GM19452 (cell line): ENCODE measurements around the gene CNR1.

Source experiments
- ATAC-seq: cut with Tn5 transposase; IDR thresholded peaks from one replicate; pipeline ENCODE4 v1.9.1; 2021; ENCODE audit not compliant: unreplicated experiment

Gene CNR1

GRCh38 chr6:88144637-88145297 lies 21.4 kb downstream of the CNR1 start:
- no peak for ATAC-seq

DNA sequence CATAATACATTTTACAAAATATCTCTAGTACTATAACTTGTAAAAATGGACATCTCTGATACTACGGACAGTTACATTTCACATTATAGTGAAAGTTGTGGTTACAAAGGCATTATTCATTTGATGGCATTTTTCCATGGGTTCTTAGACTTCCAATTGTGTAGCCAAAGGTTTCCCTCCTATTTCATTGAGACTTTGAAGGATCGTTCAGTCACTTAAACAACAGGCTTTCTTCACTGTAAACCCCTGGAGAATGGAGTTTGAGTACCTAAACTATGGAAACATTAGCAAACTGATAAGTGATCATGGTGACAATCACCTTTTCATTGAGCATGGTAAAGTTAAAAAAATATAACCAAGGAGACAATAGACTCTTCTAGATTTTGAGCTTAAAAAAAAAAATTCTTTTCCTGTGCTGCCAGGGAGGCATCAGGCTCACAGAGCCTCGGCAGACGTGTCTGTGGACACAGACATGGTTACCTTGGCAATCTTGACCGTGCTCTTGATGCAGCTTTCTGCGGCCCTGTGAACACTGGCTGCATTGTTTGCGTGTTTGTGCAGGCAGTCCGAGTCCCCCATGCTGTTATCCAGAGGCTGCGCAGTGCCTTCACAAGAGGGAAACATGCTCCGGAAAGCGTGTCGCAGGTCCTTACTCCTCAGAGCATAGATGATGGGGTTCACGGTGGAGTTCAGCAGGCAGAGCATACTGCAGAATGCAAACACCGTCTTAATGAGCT lies 22.6 kb downstream of the CNR1 start:
- ATAC-seq: no peak

- no peak for ATAC-seq
Measured at GRCh38 chr6:88142297-88142668, 23.9 kb downstream of the CNR1 start.

GRCh38 chr6:88141561-88142296 lies 24.4 kb downstream of the CNR1 start:
- peak; percentile 95 for ATAC-seq

- no peak for ATAC-seq
Measured at GRCh38 chr6:88137915-88138314, 28.2 kb downstream of the CNR1 start.

- ATAC-seq: peak; percentile 83
Measured at GRCh38 chr6:88135578-88136114, 30.5 kb downstream of the CNR1 start.

- no peak for ATAC-seq
Measured at GRCh38 chr6:88134575-88134974, 31.6 kb downstream of the CNR1 start.

DNA sequence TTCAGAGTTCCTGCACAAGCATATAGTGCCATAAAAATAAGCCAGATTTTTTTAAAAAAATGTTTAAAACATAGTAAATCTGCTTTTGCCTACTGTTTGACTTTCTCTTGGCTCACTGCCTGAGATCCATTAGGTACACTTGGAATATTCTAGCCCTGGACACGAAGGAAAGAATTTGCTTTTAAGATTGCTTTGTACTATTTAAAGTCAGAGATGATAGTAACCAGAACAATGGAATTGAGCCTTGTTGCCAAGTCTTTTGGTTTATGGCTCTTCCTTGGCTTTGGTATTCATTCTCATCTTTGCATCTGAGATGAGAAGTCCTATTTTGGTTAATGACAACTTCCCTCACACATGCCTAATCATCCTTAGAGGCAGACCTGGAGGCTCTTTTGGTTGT lies 32.4 kb downstream of the CNR1 start:
- ATAC-seq: no peak

DNA sequence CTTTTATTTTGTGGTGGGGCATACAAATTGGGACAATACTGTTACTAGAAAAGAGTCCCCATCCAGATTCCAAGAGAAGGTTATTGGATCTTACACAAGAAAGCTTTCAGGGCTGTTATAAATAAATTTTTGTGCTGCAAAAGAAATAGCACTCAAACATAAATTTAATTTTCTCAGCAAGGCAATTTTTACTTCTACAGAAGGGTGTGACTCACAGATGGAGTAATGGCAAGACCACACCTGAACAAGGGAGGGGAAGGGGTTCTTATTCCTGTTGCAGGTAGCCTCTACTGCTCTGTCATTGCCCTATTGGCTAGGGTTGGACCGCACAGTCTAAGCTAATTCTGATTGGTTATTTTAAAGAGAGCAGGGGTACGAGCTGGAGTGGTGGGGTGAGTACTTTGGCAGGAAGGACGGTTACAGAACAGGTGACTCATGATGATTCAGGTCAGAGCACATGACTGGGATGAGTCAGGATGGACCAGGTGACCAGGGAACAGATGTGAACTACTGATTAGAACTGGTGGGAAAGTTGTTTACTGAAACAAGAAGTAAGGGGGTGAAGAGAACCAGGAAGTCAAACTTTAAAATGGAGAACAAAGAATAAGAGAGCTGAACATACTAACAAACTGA lies 41.1 kb downstream of the CNR1 start:
- ATAC-seq: no peak

- ATAC-seq: no peak
Measured at GRCh38 chr6:88120635-88121034, 45.5 kb downstream of the CNR1 start.

DNA sequence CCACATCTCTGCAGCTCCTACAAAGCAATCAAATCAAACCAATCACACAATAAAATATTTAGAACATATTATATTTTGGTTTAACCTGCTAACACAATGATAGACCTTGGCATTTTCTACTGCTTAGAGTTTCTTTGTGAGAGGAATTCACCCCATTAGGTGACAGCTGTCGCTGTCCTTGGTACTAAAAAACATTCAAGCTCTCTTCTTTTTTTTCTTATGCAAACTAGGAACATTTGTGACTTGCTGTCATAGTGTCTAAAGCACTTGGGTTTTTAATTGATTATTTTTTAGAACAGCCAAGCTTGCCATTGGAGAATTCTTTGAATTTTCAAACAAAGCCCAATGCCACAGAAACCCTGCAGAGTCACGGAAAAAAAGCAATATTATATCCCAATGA lies 46.4 kb downstream of the CNR1 start:
- no peak for ATAC-seq

- no peak for ATAC-seq
Measured at GRCh38 chr6:88116276-88116675, 49.9 kb downstream of the CNR1 start.

GRCh38 chr6:88115307-88115706 lies 50.8 kb downstream of the CNR1 start:
- no peak for ATAC-seq

DNA sequence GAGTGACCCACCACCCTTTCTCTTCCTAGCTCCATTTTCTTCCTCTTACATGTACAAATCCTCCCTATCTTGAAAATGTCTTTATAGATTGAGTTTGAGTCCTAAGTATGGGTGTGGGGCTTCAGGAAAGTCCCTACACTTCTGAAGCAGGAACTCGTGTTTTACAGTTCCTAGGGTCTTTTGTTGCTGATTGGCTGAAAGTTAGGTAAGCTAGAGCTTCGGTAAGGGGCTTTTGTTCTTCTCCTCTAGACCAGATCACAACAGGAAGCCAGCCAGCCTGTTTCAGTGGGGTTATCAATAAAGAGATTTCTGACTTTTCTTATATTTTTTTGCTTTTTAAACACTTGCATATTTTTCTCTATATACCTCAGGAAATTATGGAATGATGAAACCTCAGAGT lies 51.3 kb downstream of the CNR1 start:
- no peak for ATAC-seq

GRCh38 chr6:88111991-88112390 lies 54.2 kb downstream of the CNR1 start:
- ATAC-seq: no peak

- ATAC-seq: no peak
Measured at GRCh38 chr6:88107241-88107640, 58.9 kb downstream of the CNR1 start.

GRCh38 chr6:88105741-88106340 lies 60.3 kb downstream of the CNR1 start:
- no peak for ATAC-seq
